ENCODE data around the gene COX8A. TPM values are rescaled to one million over a fixed set of nuclear protein-coding genes. Genes with fewer than 3 reads are reported as not detected.

Gene COX8A
- total and polyA plus RNA-seq, 2 of the 13 experiments (the other 11 are each of a cell fraction or from before 2014, with no cell fraction given) = 202 to 406 TPM

GRCh38 chr11:64014356-64014755 lies 39.9 kb downstream of the COX8A start:
- no peaks in the 10 kb centered on the region for H3K79me2 ChIP-seq (ENCODE audit: insufficient read depth, low read length)
- BruUV-seq (replicated peaks) = no TSS peak
- ChIA-PET POLR2A (no interaction called here), CTCF (ENCODE audit: low intra/inter-chr PET ratio, low total read pairs) (no interaction called here)
- H3K36me3 ChIP-seq (replicated peaks in 1 of 2; ENCODE audit: control insufficient read depth in 1 of 2, insufficient read depth in 2 of 2, low read length in 2 of 2) = no peaks in the 10 kb centered on the region
- 93% methylated on average over 9 of the region's 11 CpGs for WGBS (ENCODE audit: low lambda C conversion rate)
- 0 out of 2 replicates have a peak, but pooled peaks cover 4% of the 10 kb centered on the region for H4K20me1 ChIP-seq (ENCODE audit: insufficient read depth, low read length)
- H3K4me3 ChIP-seq (replicated peaks in 1 of 3; ENCODE audit: insufficient read depth in 1 of 3, low read depth in 2 of 3, low read length in 3 of 3) = no peak overlapping the region
- no peak overlapping the region for H3K27ac ChIP-seq (ENCODE audit: extremely low read length, insufficient read depth, low read length)
- H3K4me2 ChIP-seq (ENCODE audit: low read depth, low read length) = no peak overlapping the region
- peaks cover 10% of the 10 kb centered on the region; the same call in 1 of the 2 replicates for H3K9me3 ChIP-seq (ENCODE audit: low read length)
- H3K9ac ChIP-seq (ENCODE audit: insufficient read depth, low read depth, low read length) = no peak overlapping the region
- in situ Hi-C loops (cut with HindIII; ENCODE audit: extremely low pct_ligation_motif_present, low pct_unique_long_range_greater_than_20kb) = no loop called here
- H3K4me1 ChIP-seq (ENCODE audit: insufficient read depth, low read length) = no peaks in the 10 kb centered on the region
- intact Hi-C loops (cut with micrococcal nuclease; ENCODE audit: unreplicated experiment) = no loop called here
- DNase-seq (ENCODE audit: low spot score) = no peak
- TF ChIP-seq SP4 (CRISPR knock-in tag; IDR thresholded peaks at IDR 0.05) (no peak), ZNF775 (CRISPR knock-in tag; IDR thresholded peaks at IDR 0.05; ENCODE audit: borderline replicate concordance) (no peak), ZFP41 (CRISPR knock-in tag; IDR thresholded peaks at IDR 0.05; ENCODE audit: borderline replicate concordance) (no peak), KLF9 (CRISPR knock-in tag; IDR thresholded peaks at IDR 0.05; ENCODE audit: low read depth) (no peak), PITX1 (CRISPR knock-in tag; IDR thresholded peaks at IDR 0.05) (no peak), NONO (IDR thresholded peaks at IDR 0.05) (no peak), NONO (CRISPR knock-in tag; conservative IDR thresholded peaks at IDR 0.05) (no peak), HOXD1 (CRISPR knock-in tag; IDR thresholded peaks at IDR 0.05) (no peak), SRF (IDR thresholded peaks at IDR 0.05; ENCODE audit: low read depth, low read length) (no peak), ZNF280B (CRISPR knock-in tag; IDR thresholded peaks at IDR 0.05; ENCODE audit: borderline replicate concordance) (no peak), MAZ (IDR thresholded peaks at IDR 0.05; ENCODE audit: borderline replicate concordance, low read depth, low read length) (no peak), MAZ (CRISPR knock-in tag; IDR thresholded peaks at IDR 0.05; ENCODE audit: low read depth) (no peak), ARID5B (CRISPR knock-in tag; IDR thresholded peaks at IDR 0.05) (no peak), ETV5 (CRISPR knock-in tag; IDR thresholded peaks at IDR 0.05; ENCODE audit: borderline replicate concordance) (no peak)
- H2AFZ ChIP-seq (ENCODE audit: low read length) = no peak overlapping the region
- no peak for ATAC-seq
- FAIRE-seq = no peak
- H3K27me3 ChIP-seq (ENCODE audit: control insufficient read depth in 1 of 2, insufficient read depth in 2 of 2, low read length in 2 of 2) = no peaks in the 10 kb centered on the region

Measured in HepG2 (cell line).